Measurements from ENCODE around the gene PCGF2.

GRCh38 chr17:38709864-38710603 lies 38.1 kb downstream of the PCGF2 start:
- TF ChIP-seq ZNF335 (tag by site-specific recombination; conservative IDR thresholded peaks at IDR 0.05) = no peak
- TF ChIP-seq ZNF561 (tag by site-specific recombination; IDR thresholded peaks at IDR 0.05; ENCODE audit: borderline replicate concordance) = no peak
- no peak for TF ChIP-seq CTCF (tag by site-specific recombination; IDR thresholded peaks at IDR 0.05)
- TF ChIP-seq, protein P1, sequence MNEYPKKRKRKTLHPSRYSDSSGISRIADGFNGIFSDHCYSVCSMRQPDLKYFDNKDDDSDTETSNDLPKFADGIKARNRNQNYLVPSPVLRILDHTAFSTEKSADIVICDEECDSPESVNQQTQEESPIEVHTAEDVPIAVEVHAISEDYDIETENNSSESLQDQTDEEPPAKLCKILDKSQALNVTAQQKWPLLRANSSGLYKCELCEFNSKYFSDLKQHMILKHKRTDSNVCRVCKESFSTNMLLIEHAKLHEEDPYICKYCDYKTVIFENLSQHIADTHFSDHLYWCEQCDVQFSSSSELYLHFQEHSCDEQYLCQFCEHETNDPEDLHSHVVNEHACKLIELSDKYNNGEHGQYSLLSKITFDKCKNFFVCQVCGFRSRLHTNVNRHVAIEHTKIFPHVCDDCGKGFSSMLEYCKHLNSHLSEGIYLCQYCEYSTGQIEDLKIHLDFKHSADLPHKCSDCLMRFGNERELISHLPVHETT (tag by site-specific recombination; IDR thresholded peaks at IDR 0.05) = no peak
- TF ChIP-seq ZNF274 (IDR thresholded peaks at IDR 0.05; ENCODE audit: low read length) = no peak
- TF ChIP-seq ZNF274 (tag by site-specific recombination; IDR thresholded peaks at IDR 0.05; ENCODE audit: borderline replicate concordance) = no peak
- no peak for TF ChIP-seq ZNF792 (tag by site-specific recombination; IDR thresholded peaks at IDR 0.05)
